Measurements from ENCODE around the gene URGCP.

GRCh38 chr7:43865277-43865676 lies 41.1 kb downstream of the URGCP start:
- TF ChIP-seq EZH2 (IDR thresholded peaks at IDR 0.05) (no peak), POLR2AphosphoS5 (IDR thresholded peaks at IDR 0.05; ENCODE audit: borderline replicate concordance, low read depth, low read length) (no peak), FOXP2 (optimal IDR thresholded peaks at IDR 0.05; ENCODE audit: control extremely low read depth, extremely low read length, insufficient read depth) (no peak)

All from SK-N-MC (cell line).